Dedifferentiated amniotic fluid mesenchymal stem cell (primary cell): Measurements from ENCODE around the gene BCL2L14.

Source experiments
- DNase-seq: peaks from one replicate; pipeline ENCODE4 v3.0.0-alpha.2; 2016; ENCODE audit errors: extremely low spot score

Gene BCL2L14

GRCh38 chr12:12054993-12055392 lies 15.7 kb upstream of the BCL2L14 start:
- DNase-seq: no peak

DNA sequence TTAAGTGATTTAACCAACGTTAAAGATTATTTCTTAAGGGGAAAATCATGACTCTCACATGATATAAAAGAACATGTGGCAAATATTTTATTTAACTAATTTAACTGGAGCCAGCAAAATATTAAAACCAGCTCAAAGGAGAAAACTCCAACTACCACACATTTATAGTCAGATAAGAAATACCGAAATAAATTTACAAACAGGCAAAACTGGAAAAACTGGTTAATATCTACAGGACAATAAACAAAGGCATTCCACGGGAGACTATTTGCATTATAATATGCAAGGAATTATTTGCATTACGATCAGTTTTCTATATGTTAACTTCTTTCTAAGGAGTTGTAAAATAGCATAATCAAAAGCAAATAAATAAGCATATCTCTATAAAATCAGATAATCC lies 13.8 kb upstream of the BCL2L14 start:
- no peak for DNase-seq

GRCh38 chr12:12064596-12064995 lies 6.1 kb upstream of the BCL2L14 start:
- no peak for DNase-seq

GRCh38 chr12:12068751-12069150 lies 2.0 kb upstream of the BCL2L14 start:
- DNase-seq: no peak

DNA sequence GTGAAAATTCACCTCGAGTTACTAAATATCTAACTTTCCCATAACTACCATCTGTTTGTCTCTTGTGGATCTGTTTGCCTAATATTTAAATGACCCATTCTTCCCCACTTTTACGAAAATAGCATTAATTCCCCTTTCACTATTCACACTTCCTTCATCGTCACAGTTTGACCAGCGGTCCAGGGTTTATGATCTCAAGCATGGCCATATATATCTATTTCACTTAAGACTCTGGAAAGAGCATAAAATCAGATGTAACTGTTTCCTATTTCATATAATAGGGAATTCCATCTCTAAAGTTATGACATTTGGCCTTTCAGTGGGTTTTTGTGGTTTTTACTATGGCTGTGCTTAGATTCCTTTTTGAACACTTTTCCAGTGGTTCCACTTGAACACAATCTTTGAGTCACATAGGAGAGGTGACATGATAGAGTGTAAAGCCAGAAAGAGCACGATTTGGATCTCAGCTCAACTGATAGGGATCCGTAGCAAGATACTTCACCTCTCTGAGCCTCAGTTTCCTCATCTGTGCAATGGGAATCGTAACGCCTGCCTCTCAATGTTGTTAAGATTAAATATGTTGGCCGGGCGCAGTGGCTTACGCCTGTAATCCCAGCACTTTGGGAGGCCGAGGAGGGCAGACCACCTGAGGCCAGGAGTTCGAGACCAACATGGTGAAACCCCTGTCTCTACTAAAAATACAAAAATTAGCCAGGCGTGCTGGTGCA lies 754 bp upstream of the BCL2L14 start:
- DNase-seq: no peak

- DNase-seq: no peak
Observed at GRCh38 chr12:12072064-12072760, 1.5 kb downstream of the BCL2L14 start.

DNA sequence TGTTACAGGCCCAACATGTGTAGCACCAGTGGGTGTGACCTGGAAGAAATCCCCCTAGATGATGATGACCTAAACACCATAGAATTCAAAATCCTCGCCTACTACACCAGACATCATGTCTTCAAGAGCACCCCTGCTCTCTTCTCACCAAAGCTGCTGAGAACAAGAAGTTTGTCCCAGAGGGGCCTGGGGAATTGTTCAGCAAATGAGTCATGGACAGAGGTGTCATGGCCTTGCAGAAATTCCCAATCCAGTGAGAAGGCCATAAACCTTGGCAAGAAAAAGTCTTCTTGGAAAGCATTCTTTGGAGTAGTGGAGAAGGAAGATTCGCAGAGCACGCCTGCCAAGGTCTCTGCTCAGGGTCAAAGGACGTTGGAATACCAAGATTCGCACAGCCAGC lies 8.6 kb downstream of the BCL2L14 start:
- no peak for DNase-seq

DNA sequence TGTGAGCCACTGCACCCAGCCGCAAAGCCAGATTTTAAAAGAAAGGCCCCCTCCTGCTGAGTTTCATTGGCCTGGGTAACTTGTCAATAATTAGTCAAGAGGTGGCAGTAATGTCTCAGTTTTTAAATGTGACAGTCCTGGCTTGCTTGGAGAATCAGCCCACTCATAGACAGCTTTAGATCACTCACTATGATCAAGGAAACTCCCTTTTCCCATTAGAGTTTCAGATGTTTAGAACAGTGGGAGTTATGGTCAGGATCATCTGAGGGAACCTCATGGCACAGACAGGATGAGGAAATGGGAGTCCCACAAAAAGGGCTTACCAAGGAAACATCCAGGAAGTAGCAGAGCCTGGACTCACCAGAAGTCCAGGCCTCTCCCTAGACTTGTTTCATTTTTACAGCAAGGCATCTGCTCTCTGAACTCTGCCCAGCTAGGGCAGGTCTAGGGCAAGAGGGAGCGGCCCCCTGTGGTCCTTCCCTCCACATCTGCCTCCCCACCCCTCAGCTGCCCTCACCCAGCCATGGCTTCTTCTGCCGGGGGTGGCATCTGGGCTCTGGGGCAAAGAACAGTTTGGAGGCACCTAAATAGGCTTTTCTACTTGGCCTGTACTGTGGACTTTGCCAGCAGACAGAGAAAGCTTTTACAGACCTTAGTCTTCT lies 11.2 kb downstream of the BCL2L14 start:
- peak; percentile 44 for DNase-seq

- no peak for DNase-seq
Observed at GRCh38 chr12:12083688-12084087, 12.9 kb downstream of the BCL2L14 start.

- DNase-seq: no peak
Observed at GRCh38 chr12:12086362-12086761, 15.6 kb downstream of the BCL2L14 start.

DNA sequence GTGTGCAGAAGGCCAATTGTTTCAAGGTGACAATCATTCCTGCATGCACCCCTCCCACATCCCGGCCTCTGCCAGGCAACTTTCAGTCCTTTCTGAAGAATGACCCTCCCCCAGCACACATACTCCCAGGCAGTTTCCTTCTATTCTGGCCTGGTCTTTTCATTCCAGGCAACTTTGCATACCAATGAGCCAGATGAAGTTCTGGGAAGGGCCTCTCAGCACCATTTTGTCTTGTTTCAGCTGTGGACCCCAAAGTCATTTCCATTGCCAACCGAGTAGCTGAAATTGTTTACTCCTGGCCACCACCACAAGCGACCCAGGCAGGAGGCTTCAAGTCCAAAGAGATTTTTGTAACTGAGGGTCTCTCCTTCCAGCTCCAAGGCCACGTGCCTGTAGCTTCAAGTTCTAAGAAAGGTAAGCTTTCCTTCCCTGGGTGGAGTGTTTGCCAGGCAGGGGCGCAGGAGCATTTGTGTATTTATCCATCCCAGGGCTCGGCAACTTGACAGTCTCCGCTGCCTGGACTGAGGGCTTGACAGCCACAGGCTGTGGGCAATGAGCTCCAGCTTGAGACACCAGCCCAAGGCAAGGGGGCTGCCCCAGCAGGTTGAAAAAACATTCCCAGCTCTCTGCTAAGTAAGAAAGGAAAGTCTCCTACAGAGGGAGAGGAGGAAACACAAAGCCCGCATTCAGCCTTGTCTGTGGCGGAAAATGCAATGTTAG lies 16.4 kb downstream of the BCL2L14 start:
- no peak for DNase-seq

DNA sequence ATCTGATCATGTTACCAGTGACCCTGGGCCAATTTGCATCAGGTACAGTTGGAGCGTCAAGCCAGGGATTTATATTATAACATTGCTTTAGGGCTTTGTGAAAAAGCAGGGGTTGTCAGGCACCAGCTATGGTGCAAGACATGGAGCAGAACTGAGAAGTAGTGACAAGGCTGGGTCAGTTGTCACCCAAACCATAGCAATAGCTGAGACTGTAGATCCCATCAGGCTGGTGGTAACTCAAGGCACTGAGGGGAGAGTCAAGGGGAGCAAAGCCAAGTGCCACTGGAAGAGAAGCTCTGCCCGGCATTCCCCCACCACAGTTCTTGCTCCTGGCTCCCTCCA lies 16.9 kb downstream of the BCL2L14 start:
- no peak for DNase-seq

DNA sequence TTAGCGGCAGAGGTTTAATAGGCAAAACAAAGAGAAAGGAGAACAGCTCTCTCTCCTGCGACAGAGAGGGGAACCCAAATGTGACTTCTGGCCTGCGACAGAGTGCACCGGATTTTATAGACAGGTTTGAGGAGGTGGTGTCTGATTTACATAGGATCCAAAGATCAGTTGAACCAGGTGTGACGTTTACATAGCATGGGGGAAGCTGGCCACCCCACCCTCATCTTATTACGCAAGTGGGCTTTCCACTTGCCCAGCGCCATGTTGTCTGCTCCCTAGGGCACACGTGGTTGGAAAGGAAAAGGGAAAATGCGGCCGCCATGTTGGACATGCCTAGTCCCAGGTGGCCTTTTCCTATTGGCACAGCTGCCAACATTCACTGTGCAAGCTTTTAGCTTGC lies 17.4 kb downstream of the BCL2L14 start:
- no peak for DNase-seq

DNA sequence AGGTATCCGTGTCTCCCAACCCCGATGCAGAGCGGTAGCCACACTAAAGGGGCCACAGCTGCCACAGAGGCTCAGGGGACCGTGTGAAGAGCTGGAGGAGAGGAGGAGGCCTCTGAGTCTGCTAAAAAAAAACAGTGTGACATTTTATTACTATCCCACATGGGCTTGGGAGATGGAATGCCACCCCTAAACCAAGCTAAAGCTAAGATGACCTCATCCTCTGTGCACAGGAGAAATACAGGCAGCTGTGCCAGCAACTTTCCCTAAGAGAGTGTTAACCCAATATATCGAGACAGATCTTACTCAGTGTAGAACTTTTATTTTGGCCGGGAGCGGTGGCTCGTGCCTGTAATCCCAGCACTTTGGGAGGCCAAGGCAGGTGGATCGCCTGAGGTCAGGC lies 18.0 kb downstream of the BCL2L14 start:
- DNase-seq: no peak

- DNase-seq: no peak
Observed at GRCh38 chr12:12091071-12091470, 20.3 kb downstream of the BCL2L14 start.

DNA sequence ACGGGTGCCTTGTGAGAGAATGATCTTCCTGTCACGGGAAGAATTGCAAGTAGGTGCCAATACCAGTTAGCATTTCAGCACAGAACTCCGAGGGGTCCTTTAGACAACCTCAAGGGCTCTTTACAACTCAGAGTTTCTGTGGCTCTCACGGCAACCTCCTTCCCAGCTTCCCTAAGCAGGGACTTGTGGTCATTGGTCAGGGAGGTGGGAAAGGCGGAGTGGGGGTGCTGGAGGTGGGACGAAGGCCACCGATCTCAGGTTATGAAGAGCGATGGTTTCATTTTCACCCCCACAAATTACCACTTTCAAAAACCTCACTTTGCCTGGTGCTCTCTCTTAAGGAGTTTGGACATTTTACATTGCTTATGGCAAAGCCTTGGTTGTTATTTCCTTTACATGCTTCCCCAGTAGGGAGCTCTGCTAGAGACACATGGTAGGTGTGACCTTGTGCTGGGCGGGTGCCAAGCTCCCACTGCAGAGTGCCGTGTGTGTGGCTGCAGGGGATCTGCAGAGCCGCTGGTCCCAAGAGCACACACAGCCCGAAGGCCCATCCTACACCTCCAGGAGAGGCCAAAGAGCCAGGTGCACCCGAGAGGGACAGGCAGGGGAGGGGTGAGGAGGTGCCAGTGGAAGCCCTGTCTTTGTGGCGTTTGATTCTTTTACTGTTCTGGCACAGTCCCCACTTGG lies 21.4 kb downstream of the BCL2L14 start:
- DNase-seq: no peak

DNA sequence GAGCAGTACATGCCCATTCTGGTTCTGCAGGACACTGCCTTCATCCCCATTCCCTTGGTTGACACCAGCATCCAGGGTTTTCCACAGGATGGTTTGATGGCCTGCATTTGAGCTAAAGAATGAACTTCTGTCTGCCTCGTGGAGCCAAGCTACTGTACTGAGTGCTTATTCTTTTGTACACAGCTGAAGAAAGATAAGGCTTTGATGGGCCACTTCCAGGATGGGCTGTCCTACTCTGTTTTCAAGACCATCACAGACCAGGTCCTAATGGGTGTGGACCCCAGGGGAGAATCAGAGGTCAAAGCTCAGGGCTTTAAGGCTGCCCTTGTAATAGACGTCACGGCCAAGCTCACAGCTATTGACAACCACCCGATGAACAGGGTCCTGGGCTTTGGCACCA lies 23.7 kb downstream of the BCL2L14 start:
- no peak for DNase-seq

GRCh38 chr12:12095021-12095420 lies 24.3 kb downstream of the BCL2L14 start:
- DNase-seq: no peak

- DNase-seq: no peak
Observed at GRCh38 chr12:12097891-12098690, 27.4 kb downstream of the BCL2L14 start.

GRCh38 chr12:12098691-12099015 lies 27.9 kb downstream of the BCL2L14 start:
- DNase-seq: no peak

- DNase-seq: no peak
Observed at GRCh38 chr12:12099102-12099501, 28.4 kb downstream of the BCL2L14 start.
